ENCODE results near the gene GKAP1.

- TF ChIP-seq ZFX (IDR thresholded peaks at IDR 0.05) (no peak), CTCF (conservative IDR thresholded peaks at IDR 0.05) (no peak)
These were observed 73.4 kb downstream of the GKAP1 start for GRCh38 chr9:83744206-83744605.

Data from C4-2B (cell line).